GM18508 (cell line): ENCODE measurements around the gene NUP93.

Experiments used
- ATAC-seq: cut with Tn5 transposase; IDR thresholded peaks from one replicate; pipeline ENCODE4 v1.9.1; 2021; ENCODE audit warnings: moderate number of reproducible peaks; ENCODE audit not compliant: insufficient read depth, unreplicated experiment

NUP93 gene

GRCh38 chr16:56741399-56741798 is 11.5 kb downstream of the NUP93 start:
- no peak for ATAC-seq

GRCh38 chr16:56742030-56742984 is 12.4 kb downstream of the NUP93 start:
- ATAC-seq = no peak

GRCh38 chr16:56743840-56744239 is 13.9 kb downstream of the NUP93 start:
- no peak for ATAC-seq

- ATAC-seq = no peak
Measured at GRCh38 chr16:56744996-56745640, 15.2 kb downstream of the NUP93 start.

GRCh38 chr16:56747486-56748045 is 17.6 kb downstream of the NUP93 start:
- ATAC-seq = no peak

- ATAC-seq = no peak
Measured at GRCh38 chr16:56748191-56748590, 18.3 kb downstream of the NUP93 start.

GRCh38 chr16:56748826-56749225 is 18.9 kb downstream of the NUP93 start:
- no peak for ATAC-seq

GRCh38 chr16:56749672-56750491 is 20.0 kb downstream of the NUP93 start:
- ATAC-seq = no peak

GRCh38 chr16:56753410-56753809 is 23.5 kb downstream of the NUP93 start:
- ATAC-seq = no peak

GRCh38 chr16:56755038-56755437 is 25.1 kb downstream of the NUP93 start:
- ATAC-seq = no peak

- no peak for ATAC-seq
Measured at GRCh38 chr16:56758432-56758831, 28.5 kb downstream of the NUP93 start.

- no peak for ATAC-seq
Measured at GRCh38 chr16:56758930-56759329, 29.0 kb downstream of the NUP93 start.

- no peak for ATAC-seq
Measured at GRCh38 chr16:56763291-56763916, 33.5 kb downstream of the NUP93 start.

- no peak for ATAC-seq
Measured at GRCh38 chr16:56764835-56765234, 34.9 kb downstream of the NUP93 start.

- no peak for ATAC-seq
Measured at GRCh38 chr16:56765949-56766348, 36.0 kb downstream of the NUP93 start.

GRCh38 chr16:56767024-56767423 is 37.1 kb downstream of the NUP93 start:
- ATAC-seq = no peak

- no peak for ATAC-seq
Measured at GRCh38 chr16:56769677-56770076, 39.7 kb downstream of the NUP93 start.

- no peak for ATAC-seq
Measured at GRCh38 chr16:56771558-56772279, 41.8 kb downstream of the NUP93 start.

- ATAC-seq = no peak
Measured at GRCh38 chr16:56773532-56773931, 43.6 kb downstream of the NUP93 start.
